GM23248 (cell line): ENCODE measurements around the gene SNX22. TPM values are rescaled to one million over a fixed set of nuclear protein-coding genes. Genes with fewer than 3 reads are reported as not detected.
A peak's percentile ranks its signal among the peaks of the same experiment; 100 is the strongest.

Source experiments
- DNase-seq: peaks from one replicate; pipeline ENCODE4 v3.0.0-alpha.2; 2015
- H2AFZ ChIP-seq: fragments of 200-600 bp; sonication (generic); 2 replicates; pipeline ENCODE4 v1.6.1; 2016; ENCODE audit warnings: antibody characterized with exemption
- H3F3A ChIP-seq: fragments of 200-600 bp; sonication (generic); 2 replicates; pipeline ENCODE4 v1.6.1; 2016; ENCODE audit warnings: mild to moderate bottlenecking, antibody characterized with exemption, mixed run types; ENCODE audit not compliant: insufficient read depth
- H3K27ac ChIP-seq: fragments of 200-600 bp; sonication (generic); 2 replicates; pipeline ENCODE4 v1.5.1; 2016; ENCODE audit warnings: mild to moderate bottlenecking
- H3K27me3 ChIP-seq: fragments of 200-600 bp; sonication (generic); replicated peaks from 2 replicates; pipeline ENCODE4 v1.6.1; 2016; ENCODE audit warnings: mild to moderate bottlenecking; ENCODE audit not compliant: insufficient read depth
- H3K36me3 ChIP-seq: fragments of 200-600 bp; sonication (generic); 2 replicates; pipeline ENCODE4 v1.6.1; 2016; ENCODE audit warnings: low read depth, mild to moderate bottlenecking
- H3K4me1 ChIP-seq: fragments of 200-600 bp; sonication (generic); 2 replicates; pipeline ENCODE4 v1.6.1; 2016; ENCODE audit warnings: mild to moderate bottlenecking; ENCODE audit not compliant: insufficient read depth
- H3K4me2 ChIP-seq: fragments of 200-600 bp; sonication (generic); one replicate; pipeline ENCODE4 v1.6.1; 2016; ENCODE audit warnings: mild to moderate bottlenecking; ENCODE audit not compliant: unreplicated experiment
- H3K4me3 ChIP-seq: fragments of 200-600 bp; sonication (generic); 2 replicates; pipeline ENCODE4 v1.5.1; 2016; ENCODE audit warnings: mild to moderate bottlenecking
- H3K79me2 ChIP-seq: fragments of 200-600 bp; sonication (generic); 2 replicates; pipeline ENCODE4 v1.6.1; 2016; ENCODE audit warnings: mild to moderate bottlenecking; ENCODE audit not compliant: insufficient read depth
- H3K9ac ChIP-seq: fragments of 200-600 bp; sonication (generic); 2 replicates; pipeline ENCODE4 v1.6.1; 2016; ENCODE audit warnings: mild to moderate bottlenecking
- H3K9me2 ChIP-seq: fragments of 200-600 bp; sonication (generic); 2 replicates; pipeline ENCODE4 v1.6.1; 2016; ENCODE audit warnings: mixed run types, mild to moderate bottlenecking, moderate library complexity; ENCODE audit not compliant: insufficient read depth
- H3K9me3 ChIP-seq: fragments of 200-600 bp; sonication (generic); one replicate; pipeline ENCODE4 v1.6.1; 2017; ENCODE audit warnings: low read depth
- H4K20me1 ChIP-seq: fragments of 200-600 bp; sonication (generic); 2 replicates; pipeline ENCODE4 v1.6.0; 2016; ENCODE audit not compliant: insufficient read depth
- EZH2 ChIP-seq: fragments of 200-600 bp; sonication (generic); IDR thresholded peaks from 2 replicates; pipeline ENCODE4 v1.6.1; 2018; ENCODE audit warnings: antibody characterized with exemption, mild to moderate bottlenecking; ENCODE audit not compliant: insufficient read depth, poor library complexity, severe bottlenecking
- EZH2phosphoT487 ChIP-seq: fragments of 200-600 bp; sonication (generic); IDR thresholded peaks from 2 replicates; pipeline ENCODE4 v1.6.1; 2018; ENCODE audit warnings: antibody characterized with exemption, moderate library complexity, mild to moderate bottlenecking, low read depth; ENCODE audit not compliant: insufficient read depth
- WGBS, 2 experiments: methylation state at CpG; one replicate each; pipeline ENCODE4 v1.1.6; 2015 to 2017; ENCODE audit warnings: low lambda C conversion rate in 2 of 2, low coverage in 1 of 2; ENCODE audit errors: missing lambda C conversion rate in 2 of 2; 5-methylcytosine and 5-hydroxymethylcytosine counted together
- in situ Hi-C: fragments of 300-500 bp; cut with MboI; formaldehyde crosslinking; loops from 2 replicates; pipeline ENCODE4 v1.15.0; 2020
- polyA plus RNA-seq: library from polyadenylated mRNA; unstranded; fragments of >200 nt; fragmentation: Nextera tagmentation; extraction: Ambion mirVana; gene quantifications from 2 replicates; pipeline ENCODE4 v1.2.1, GENCODE V29; 2016
- total RNA-seq: library from RNA; depleted of rRNA; stranded (reverse); fragments of >200 nt; shearing (Covaris generic); gene quantifications from 2 replicates; pipeline ENCODE4 v1.2.3, GENCODE V29; 2014

SNX22 gene
- total and polyA plus RNA-seq, 2 experiments from 2014 or later = 0.66 TPM; not detected in 1

- TF ChIP-seq EZH2 = no peak
- TF ChIP-seq EZH2phosphoT487 = no peak
- DNase-seq = no peak
- Histone ChIP-seq H3K9ac (peak overlapping the region; percentile 91), H3K27ac (peak overlapping the region; percentile 90), H3K9me2 (no peaks in the 10 kb centered on the region), H3K4me1 (peaks cover 26% of the 10 kb centered on the region), H3K4me2 (peak overlapping the region; percentile 97), H3K79me2 (peaks cover 44% of the 10 kb centered on the region), H2AFZ (0 out of 2 replicates have a peak overlapping the region, but pooled peaks have one; percentile 37), H4K20me1 (0 out of 2 replicates have a peak, but pooled peaks cover 11% of the 10 kb centered on the region), H3K9me3 (no peaks in the 10 kb centered on the region), H3K4me3 (peak overlapping the region; percentile 81), H3K27me3 (no peaks in the 10 kb centered on the region), H3F3A (peaks cover 82% of the 10 kb centered on the region), H3K36me3 (peaks cover 40% of the 10 kb centered on the region)
- in situ Hi-C loops = no loop called here
- WGBS, 2 experiments = 24 to 30% methylated on average over 12 of the region's 12 CpGs
Observed at GRCh38 chr15:64161688-64162477, 10.4 kb downstream of the SNX22 start.

- 0 out of 2 replicates have a peak, but pooled peaks cover 11% of the 10 kb centered on the region for H4K20me1 ChIP-seq
- TF ChIP-seq EZH2 (no peak), EZH2phosphoT487 (no peak)
- 0 to 4% methylated on average over 14 to 20 of the region's 21 CpGs for WGBS, 2 experiments
- in situ Hi-C loops = no loop called here
- H3K9ac ChIP-seq = peak overlapping the region; percentile 91
- H3K79me2 ChIP-seq = peaks cover 44% of the 10 kb centered on the region
- H3K36me3 ChIP-seq = peaks cover 34% of the 10 kb centered on the region
- H3K4me1 ChIP-seq = peaks cover 26% of the 10 kb centered on the region
- H3K9me3 ChIP-seq = no peaks in the 10 kb centered on the region
- peak overlapping the region; percentile 90 for H3K27ac ChIP-seq
- no peaks in the 10 kb centered on the region for H3K9me2 ChIP-seq
- H3K4me2 ChIP-seq = peak overlapping the region; percentile 97
- H2AFZ ChIP-seq = 0 out of 2 replicates have a peak overlapping the region, but pooled peaks have one; percentile 37
- DNase-seq = no peak
- H3K4me3 ChIP-seq = peak overlapping the region; percentile 81
- H3F3A ChIP-seq = peaks cover 82% of the 10 kb centered on the region
- no peaks in the 10 kb centered on the region for H3K27me3 ChIP-seq
Observed at GRCh38 chr15:64162478-64162868, 10.9 kb downstream of the SNX22 start.

GRCh38 chr15:64162869-64163658 lies 11.5 kb downstream of the SNX22 start, which contains the start of gene PPIB:
TSS of gene PPIB (minus strand) at chr15:64163022. CDS start at chr15:64162986, 36 bp downstream.
- Histone ChIP-seq H3K4me1 (peaks cover 26% of the 10 kb centered on the region), H3K36me3 (peaks cover 29% of the 10 kb centered on the region), H3K27ac (peak within 1 kb of the TSS; percentile 90), H2AFZ (peak within 1 kb of the TSS; percentile 94), H3K9me3 (no peaks in the 10 kb centered on the region), H3F3A (peaks cover 77% of the 10 kb centered on the region), H3K4me2 (peak within 1 kb of the TSS; percentile 97), H3K4me3 (peak within 1 kb of the TSS; percentile 81), H3K9me2 (no peaks in the 10 kb centered on the region), H4K20me1 (0 out of 2 replicates have a peak, but pooled peaks cover 10% of the 10 kb centered on the region), H3K27me3 (no peaks in the 10 kb centered on the region), H3K79me2 (peaks cover 42% of the 10 kb centered on the region), H3K9ac (peak within 1 kb of the TSS; percentile 91)
- WGBS, 2 experiments = 1% methylated on average over 41 to 54 of the region's 69 CpGs
- in situ Hi-C loops = no loop called here
- peak; percentile 99 for DNase-seq
- TF ChIP-seq EZH2phosphoT487 = no peak
- TF ChIP-seq EZH2 = no peak

GRCh38 chr15:64163659-64164362 lies 12.3 kb downstream of the SNX22 start:
- 47 to 50% methylated on average over 14 of the region's 14 CpGs for WGBS, 2 experiments
- DNase-seq = peak; percentile 65
- TF ChIP-seq EZH2phosphoT487 (no peak), EZH2 (no peak)
- Histone ChIP-seq H3K9me2 (no peaks in the 10 kb centered on the region), H4K20me1 (0 out of 2 replicates have a peak, but pooled peaks cover 3% of the 10 kb centered on the region), H3K4me1 (peaks cover 26% of the 10 kb centered on the region), H3K27ac (peak overlapping the region; percentile 90), H3K79me2 (peaks cover 38% of the 10 kb centered on the region), H3K4me3 (peak overlapping the region; percentile 73), H3K9me3 (no peaks in the 10 kb centered on the region), H3K36me3 (peaks cover 25% of the 10 kb centered on the region), H3K9ac (peak overlapping the region; percentile 91), H3K27me3 (no peaks in the 10 kb centered on the region), H3K4me2 (peak overlapping the region; percentile 97), H2AFZ (peak overlapping the region; percentile 94), H3F3A (peaks cover 69% of the 10 kb centered on the region)
- in situ Hi-C loops = no loop called here
